Left ventricle myocardium inferior (tissue), 1 donor: ENCODE results near the gene CDH1. TPM values are rescaled to one million over a fixed set of nuclear protein-coding genes. Genes with fewer than 3 reads are reported as not detected.

ENCODE experiments used
- DNase-seq: peaks from one replicate; pipeline ENCODE4 v3.0.0-alpha.2; 2020
- H3K27ac ChIP-seq: fragments of 200-600 bp; replicated peaks from 2 replicates; pipeline ENCODE4 v1.8.0; 2021
- H3K27me3 ChIP-seq: fragments of 200-600 bp; 2 replicates; pipeline ENCODE4 v1.8.0; 2021; ENCODE audit warnings: low read depth
- H3K36me3 ChIP-seq: fragments of 200-600 bp; 2 replicates; pipeline ENCODE4 v1.8.0; 2021
- H3K4me1 ChIP-seq: fragments of 200-600 bp; 2 replicates; pipeline ENCODE4 v1.8.0; 2021
- H3K4me3 ChIP-seq: fragments of 200-600 bp; 2 replicates; pipeline ENCODE4 v1.8.0; 2021; ENCODE audit warnings: mild to moderate bottlenecking, moderate library complexity
- H3K9me3 ChIP-seq: fragments of 200-600 bp; replicated peaks from 2 replicates; pipeline ENCODE4 v1.8.0; 2021
- intact Hi-C: fragments of 100-400 bp; cut with micrococcal nuclease; formaldehyde crosslinking; loops from one replicate; pipeline ENCODE4 v1.11.0; 2022
- total RNA-seq: library from RNA; stranded (reverse); fragmentation: NEBNext Ultra II Directional; extraction: Animal tissue kit (Norgen Biotek cat#: 25700); gene quantifications from one replicate; pipeline ENCODE4 v1.2.1, GENCODE V29; 2021
- TF ChIP-seq, protein P1 (sequence below): fragments of 200-600 bp; IDR thresholded peaks from 2 replicates; pipeline ENCODE4 v1.8.0; 2021; ENCODE audit warnings: antibody characterized with exemption, mild to moderate bottlenecking, borderline replicate concordance
- donor health status: DM: no; HTN: yes; CAD: no; lungs with severe emphysema.

CDH1 gene
- total RNA-seq, 1 donor from 2014 or later: 0.11 TPM

DNA sequence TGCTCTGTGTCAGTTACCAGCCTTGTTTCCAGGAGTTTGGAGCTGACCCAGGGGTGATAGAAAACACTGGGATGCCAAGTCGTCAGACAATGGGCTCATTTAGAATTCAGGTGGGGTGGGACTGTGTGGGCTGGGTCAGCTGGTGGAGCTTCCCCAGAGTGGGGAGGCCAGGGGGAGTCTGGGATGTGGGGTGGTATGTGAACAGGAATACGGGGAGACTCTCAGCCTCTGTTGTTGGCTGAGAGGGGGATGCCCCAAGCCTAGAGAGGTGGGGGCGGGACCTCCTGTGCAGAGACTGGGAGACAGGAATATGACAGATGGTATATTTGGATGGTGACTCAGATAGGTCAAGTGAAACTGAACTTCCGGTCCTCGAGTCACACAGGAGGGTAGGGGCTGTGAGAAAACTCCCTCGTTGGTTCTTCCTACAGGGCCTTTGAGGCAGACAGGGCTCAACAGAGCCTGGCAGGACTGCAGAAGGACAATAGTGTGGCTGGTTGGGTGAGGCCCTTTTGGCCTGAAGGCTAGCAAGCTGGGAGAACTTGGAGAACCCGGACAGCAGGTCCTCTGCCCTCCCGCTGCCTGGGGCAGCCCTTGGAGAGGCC is 23.7 kb downstream of the CDH1 start:
- no peak overlapping the region for H3K27ac ChIP-seq
- TF ChIP-seq, protein P1, sequence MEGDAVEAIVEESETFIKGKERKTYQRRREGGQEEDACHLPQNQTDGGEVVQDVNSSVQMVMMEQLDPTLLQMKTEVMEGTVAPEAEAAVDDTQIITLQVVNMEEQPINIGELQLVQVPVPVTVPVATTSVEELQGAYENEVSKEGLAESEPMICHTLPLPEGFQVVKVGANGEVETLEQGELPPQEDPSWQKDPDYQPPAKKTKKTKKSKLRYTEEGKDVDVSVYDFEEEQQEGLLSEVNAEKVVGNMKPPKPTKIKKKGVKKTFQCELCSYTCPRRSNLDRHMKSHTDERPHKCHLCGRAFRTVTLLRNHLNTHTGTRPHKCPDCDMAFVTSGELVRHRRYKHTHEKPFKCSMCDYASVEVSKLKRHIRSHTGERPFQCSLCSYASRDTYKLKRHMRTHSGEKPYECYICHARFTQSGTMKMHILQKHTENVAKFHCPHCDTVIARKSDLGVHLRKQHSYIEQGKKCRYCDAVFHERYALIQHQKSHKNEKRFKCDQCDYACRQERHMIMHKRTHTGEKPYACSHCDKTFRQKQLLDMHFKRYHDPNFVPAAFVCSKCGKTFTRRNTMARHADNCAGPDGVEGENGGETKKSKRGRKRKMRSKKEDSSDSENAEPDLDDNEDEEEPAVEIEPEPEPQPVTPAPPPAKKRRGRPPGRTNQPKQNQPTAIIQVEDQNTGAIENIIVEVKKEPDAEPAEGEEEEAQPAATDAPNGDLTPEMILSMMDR: no peak
- no peaks in the 10 kb centered on the region for H3K9me3 ChIP-seq
- no peak overlapping the region for H3K4me3 ChIP-seq
- no peaks in the 10 kb centered on the region for H3K36me3 ChIP-seq
- H3K27me3 ChIP-seq: peaks cover 54% of the 10 kb centered on the region
- DNase-seq: no peak
- intact Hi-C loops: no loop called here
- H3K4me1 ChIP-seq: no peaks in the 10 kb centered on the region

DNA sequence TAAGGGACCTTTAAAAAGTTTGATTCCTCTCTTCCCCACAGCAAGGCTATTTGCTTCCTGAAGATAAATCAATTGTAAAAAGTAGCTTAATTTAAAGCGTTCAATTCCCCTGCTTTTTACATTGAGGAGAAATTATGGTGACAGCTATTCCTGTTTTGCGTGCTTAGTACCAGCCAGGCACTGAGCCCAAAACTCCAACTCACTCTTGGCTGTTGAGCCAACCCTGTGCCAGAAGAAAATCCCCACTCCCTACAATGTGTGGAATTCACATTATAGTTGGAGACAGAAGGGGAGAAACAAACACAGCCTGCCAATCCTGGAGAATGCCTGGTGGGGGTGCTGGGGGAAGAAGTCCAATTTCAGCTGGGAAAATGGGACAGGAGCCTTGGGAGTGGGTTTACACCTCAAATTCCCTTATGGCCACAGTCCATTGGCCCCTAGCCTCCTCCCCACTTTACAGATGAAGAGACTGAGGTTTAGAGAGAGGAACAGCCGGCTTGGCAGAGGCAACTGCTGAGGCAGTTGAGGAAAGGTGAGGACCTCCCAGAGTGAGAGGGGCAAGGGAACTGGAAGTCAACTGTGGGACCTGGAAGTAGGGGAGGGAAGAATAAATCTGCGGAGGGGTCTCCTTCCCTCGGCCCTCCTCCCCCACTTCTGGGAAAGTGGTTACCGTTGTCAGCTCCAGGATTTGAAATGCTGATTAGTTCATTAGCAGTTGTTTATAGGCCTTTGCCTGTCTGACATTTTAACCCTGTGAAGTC is 26.1 kb downstream of the CDH1 start:
- intact Hi-C loops: no loop called here
- Histone ChIP-seq H3K9me3 (no peaks in the 10 kb centered on the region), H3K36me3 (no peaks in the 10 kb centered on the region), H3K27me3 (peaks cover 71% of the 10 kb centered on the region), H3K4me1 (no peaks in the 10 kb centered on the region), H3K4me3 (no peak overlapping the region), H3K27ac (no peak overlapping the region)
- TF ChIP-seq, protein P1: no peak
- no peak for DNase-seq

DNA sequence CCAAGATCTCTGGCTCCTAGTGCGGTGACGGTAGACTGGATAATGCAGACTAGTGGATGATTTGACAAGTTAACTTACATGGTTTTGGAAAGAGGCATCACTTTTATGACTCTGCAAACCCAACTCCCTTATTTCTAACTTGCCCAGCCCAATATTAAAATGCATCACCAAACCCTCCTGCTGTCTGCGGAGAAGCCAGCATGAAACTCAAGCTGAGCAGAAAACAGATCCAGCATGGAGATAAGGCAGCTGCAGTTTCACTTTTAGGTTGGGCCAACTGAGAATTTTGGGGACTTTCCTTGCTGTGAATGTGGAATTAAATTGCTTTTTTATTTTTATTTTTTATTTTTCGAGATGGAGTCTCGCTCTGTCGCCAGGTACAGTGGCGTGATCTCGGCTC is 27.8 kb downstream of the CDH1 start:
- DNase-seq: no peak
- H3K27me3 ChIP-seq: peaks cover 74% of the 10 kb centered on the region
- intact Hi-C loops: no loop called here
- H3K4me3 ChIP-seq: no peak overlapping the region
- no peaks in the 10 kb centered on the region for H3K9me3 ChIP-seq
- H3K4me1 ChIP-seq: no peaks in the 10 kb centered on the region
- TF ChIP-seq, protein P1: no peak
- H3K36me3 ChIP-seq: no peaks in the 10 kb centered on the region
- no peak overlapping the region for H3K27ac ChIP-seq

DNA sequence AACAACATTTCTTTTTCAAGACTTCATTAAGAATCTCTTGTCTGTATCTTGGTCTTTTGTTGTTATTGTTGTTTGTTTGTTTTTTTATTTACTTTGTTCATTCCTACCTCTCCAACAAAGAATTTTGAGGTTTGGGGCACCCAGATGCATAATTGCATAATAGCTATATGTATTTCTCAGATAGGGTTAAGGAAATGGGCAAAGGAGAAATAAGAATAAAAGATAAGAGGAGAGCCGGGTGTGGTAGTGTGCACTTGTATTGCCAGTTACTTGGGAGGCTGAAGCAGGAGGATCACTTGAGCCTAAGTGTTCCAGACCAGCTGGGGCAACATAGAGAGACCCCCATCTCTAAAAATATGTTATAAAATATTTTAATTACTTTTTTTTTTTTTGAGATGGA is 30.5 kb downstream of the CDH1 start:
- Histone ChIP-seq H3K4me3 (no peak overlapping the region), H3K9me3 (no peaks in the 10 kb centered on the region), H3K27ac (no peak overlapping the region), H3K36me3 (no peaks in the 10 kb centered on the region), H3K27me3 (peaks cover 74% of the 10 kb centered on the region), H3K4me1 (no peaks in the 10 kb centered on the region)
- TF ChIP-seq, protein P1: no peak
- intact Hi-C loops: no loop called here
- no peak for DNase-seq

DNA sequence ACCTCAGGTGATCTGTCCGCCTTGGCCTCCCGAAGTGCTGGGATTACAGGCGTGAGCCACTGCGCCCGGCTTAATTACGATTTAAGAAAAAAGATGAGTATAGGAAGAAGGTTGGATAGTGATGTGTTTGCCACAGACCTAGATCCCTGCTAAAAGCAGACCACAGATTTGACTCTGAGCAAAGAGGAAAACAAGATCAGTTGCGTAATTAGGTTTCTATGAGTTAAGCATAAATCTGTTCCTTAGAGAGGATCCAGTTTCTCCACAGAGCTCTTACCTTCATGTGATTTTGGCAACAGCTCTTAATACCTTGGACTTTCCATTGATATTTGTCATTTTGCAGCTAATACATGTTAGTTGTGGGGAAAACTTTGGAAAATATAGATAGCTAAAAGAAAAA is 31.1 kb downstream of the CDH1 start:
- TF ChIP-seq, protein P1: no peak
- Histone ChIP-seq H3K27ac (no peak overlapping the region), H3K36me3 (no peaks in the 10 kb centered on the region), H3K27me3 (peaks cover 75% of the 10 kb centered on the region), H3K9me3 (no peaks in the 10 kb centered on the region), H3K4me3 (no peak overlapping the region), H3K4me1 (no peaks in the 10 kb centered on the region)
- no peak for DNase-seq
- intact Hi-C loops: no loop called here
